Fibroblast of lung (primary cell): ENCODE data around the gene ANKRD18B. TPM values are rescaled to one million over a fixed set of nuclear protein-coding genes. Genes with fewer than 3 reads are reported as not detected.
"Not testable (repeated sequence)": the region's sequence is repeated elsewhere in the genome, so short reads cannot be mapped to it uniquely, and the experiment has no call there.

Source experiments
- DNase-seq, 2 donors: peaks; one replicate each; pipeline versions ENCODE4 v3.0.0 to v3.0.0-alpha.2; 2010; ENCODE audit warnings: low read depth in 2 of 2
- H2AFZ ChIP-seq: 2 replicates; pipeline ENCODE4 v1.5.1; 2012; ENCODE audit warnings: low read length, control low read depth, inconsistent platforms
- H3K27ac ChIP-seq: 2 replicates; pipeline ENCODE4 v1.5.1; 2011; ENCODE audit warnings: low read length, control low read depth; ENCODE audit not compliant: insufficient read depth
- H3K27me3 ChIP-seq: 2 replicates; pipeline ENCODE4 v1.5.1; 2011; ENCODE audit warnings: mild to moderate bottlenecking, low read length; ENCODE audit not compliant: control insufficient read depth, insufficient read depth
- H3K36me3 ChIP-seq: 2 replicates; pipeline ENCODE4 v1.5.1; 2011; ENCODE audit warnings: low read length; ENCODE audit not compliant: control insufficient read depth, insufficient read depth
- H3K4me1 ChIP-seq: 2 replicates; pipeline ENCODE4 v1.5.1; 2011; ENCODE audit warnings: low read length; ENCODE audit not compliant: control insufficient read depth, insufficient read depth; ENCODE audit errors: extremely low read depth
- H3K4me2 ChIP-seq: 2 replicates; pipeline ENCODE4 v1.5.1; 2011; ENCODE audit warnings: low read length, control low read depth; ENCODE audit not compliant: insufficient read depth; ENCODE audit errors: extremely low read depth
- H3K4me3 ChIP-seq, 4 experiments: fragments of 200-600 bp in 1 of 4; sonication (generic) in 1 of 4; replicated peaks in 1 of 4; 2 replicates each; pipeline ENCODE4 v1.5.1; 2011 to 2016; ENCODE audit warnings: low read length in 4 of 4, low read depth in 3 of 4, mild to moderate bottlenecking in 3 of 4, control low read depth in 2 of 4, inconsistent platforms in 1 of 4, mixed read lengths in 1 of 4; ENCODE audit not compliant: insufficient read depth in 1 of 4; ENCODE audit errors: control extremely low read depth in 1 of 4
- H3K79me2 ChIP-seq: 2 replicates; pipeline ENCODE4 v1.5.1; 2012; ENCODE audit warnings: mild to moderate bottlenecking, low read length, inconsistent platforms; ENCODE audit not compliant: control insufficient read depth, insufficient read depth
- H3K9ac ChIP-seq: 2 replicates; pipeline ENCODE4 v1.5.1; 2011; ENCODE audit warnings: mild to moderate bottlenecking, low read length, control low read depth; ENCODE audit not compliant: insufficient read depth
- H3K9me3 ChIP-seq: 2 replicates; pipeline ENCODE4 v1.5.1; 2012; ENCODE audit warnings: low read depth, low read length; ENCODE audit not compliant: control insufficient read depth, insufficient read depth
- H4K20me1 ChIP-seq: 2 replicates; pipeline ENCODE4 v1.5.1; 2011; ENCODE audit warnings: low read length; ENCODE audit not compliant: control insufficient read depth, insufficient read depth; ENCODE audit errors: extremely low read depth
- polyA plus RNA-seq, 2 donors: library from polyadenylated mRNA; depleted of rRNA in 1 of 2; stranded (reverse) in 1 of 2; unstranded in 1 of 2; fragments of >200 nt; gene quantifications; 2 replicates each; pipeline ENCODE4 v1.2.1, GENCODE V29; 2011 to 2012; ENCODE audit warnings: missing spikeins in 1 of 2
- total RNA-seq: library from RNA; depleted of rRNA; stranded (reverse); fragments of >200 nt; gene quantifications from 2 replicates; pipeline ENCODE4 v1.2.1, GENCODE V29; 2014

Gene ANKRD18B
- total and polyA plus RNA-seq, 2 donors (not counting 1 experiment from before 2014, with no cell fraction given), result 0.17 to 0.82 TPM

DNA sequence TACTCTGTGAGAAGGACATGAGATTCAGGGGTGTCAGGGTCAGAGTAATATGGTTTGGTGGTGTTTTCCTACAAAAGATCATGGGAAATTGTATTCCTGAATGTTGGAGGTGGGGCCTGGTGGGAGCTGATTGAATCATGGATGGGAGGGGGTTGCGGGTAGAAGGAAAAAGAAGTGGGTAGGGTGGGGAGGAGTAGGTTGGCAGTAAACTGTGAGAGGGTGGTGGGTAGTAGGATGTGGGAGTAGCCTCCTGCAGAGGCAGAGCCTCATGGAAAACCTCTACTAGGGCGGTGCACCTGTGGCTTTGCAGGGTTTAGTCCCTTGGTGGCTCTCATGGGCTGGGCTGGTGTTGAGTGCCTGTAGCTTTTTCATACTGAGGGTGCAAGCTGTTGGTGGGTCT, 66.8 kb downstream of the ANKRD18B start:
- not testable (repeated sequence) for H3K27ac ChIP-seq, H3K27me3 ChIP-seq, H3K9me3 ChIP-seq, H3K4me3 ChIP-seq, H3K79me2 ChIP-seq, DNase-seq, H2AFZ ChIP-seq, H4K20me1 ChIP-seq, H3K9ac ChIP-seq, H3K4me1 ChIP-seq, H3K4me2 ChIP-seq, H3K36me3 ChIP-seq

DNA sequence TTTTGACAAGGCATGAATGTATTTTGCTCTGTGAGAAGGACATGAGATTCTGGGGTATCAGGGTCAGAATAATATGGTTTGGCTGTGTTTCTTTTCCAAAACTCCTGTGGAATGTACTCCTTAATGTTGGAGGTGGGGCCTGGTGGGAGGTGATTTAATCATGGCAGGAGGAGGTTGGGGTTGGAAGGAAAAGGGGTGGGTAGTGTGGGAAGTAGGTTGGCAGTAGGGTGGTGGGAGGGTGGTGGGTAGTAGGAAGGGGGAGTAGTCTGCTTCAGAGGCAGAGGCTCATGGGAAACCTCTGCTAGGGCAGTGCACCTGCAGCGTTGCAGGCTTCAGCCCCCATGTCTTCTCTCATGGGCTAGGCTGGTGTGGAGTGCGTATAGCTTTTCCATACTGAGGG, 72.9 kb downstream of the ANKRD18B start:
- not testable (repeated sequence) for DNase-seq, H3K79me2 ChIP-seq, H3K4me3 ChIP-seq, H3K4me1 ChIP-seq, H3K9me3 ChIP-seq, H4K20me1 ChIP-seq, H3K4me2 ChIP-seq, H2AFZ ChIP-seq, H3K27ac ChIP-seq, H3K9ac ChIP-seq, H3K27me3 ChIP-seq, H3K36me3 ChIP-seq

DNA sequence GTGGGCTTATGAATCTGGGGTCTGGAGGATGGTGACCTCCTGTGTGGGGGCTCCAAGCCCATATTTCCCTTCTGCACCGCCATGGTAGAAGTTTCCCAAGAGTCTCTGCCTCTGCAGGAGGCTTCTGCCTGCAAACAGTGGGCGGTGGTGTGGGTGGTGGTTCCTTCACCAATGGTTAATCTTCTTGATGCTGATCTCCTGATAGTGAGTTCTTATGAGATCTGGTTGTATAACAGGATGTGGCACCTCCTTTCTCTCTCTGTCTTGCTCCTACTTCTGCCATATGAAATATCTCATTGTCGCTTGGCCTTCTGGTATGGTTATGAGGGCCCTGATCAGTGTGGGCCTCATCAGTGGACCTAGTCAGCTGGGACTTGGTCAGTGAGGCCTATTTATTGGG, 73.3 kb downstream of the ANKRD18B start:
- not testable (repeated sequence) for H3K79me2 ChIP-seq, H3K27me3 ChIP-seq

DNA sequence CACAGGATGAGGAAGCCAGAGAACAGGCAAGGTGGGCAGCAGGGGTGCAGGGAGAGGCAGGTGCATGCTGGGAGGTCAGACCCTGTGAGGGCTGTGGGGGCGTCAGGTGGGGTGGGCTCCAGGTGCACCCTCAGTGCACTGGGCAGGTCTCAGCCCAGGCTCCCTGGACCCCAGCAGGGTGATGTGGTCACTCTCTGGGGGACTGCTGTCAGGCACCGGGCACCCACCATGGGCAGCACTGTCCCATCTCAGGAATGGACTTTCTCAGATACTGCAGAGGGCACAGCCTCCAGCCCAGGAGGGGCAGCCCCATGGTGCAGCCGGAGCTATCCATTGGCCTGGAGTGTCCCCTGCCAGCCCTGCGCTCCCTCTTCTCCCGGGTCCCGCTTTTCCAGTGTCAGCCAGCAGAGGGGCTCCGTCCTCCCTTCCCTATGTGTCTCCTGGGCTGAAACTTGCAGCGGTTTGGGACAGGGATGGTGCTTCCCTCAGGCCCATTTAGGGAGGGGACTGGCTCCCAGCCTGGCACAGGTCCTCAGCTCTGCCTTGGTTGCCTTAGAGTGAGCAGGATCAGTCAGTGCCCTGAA, 74.8 kb downstream of the ANKRD18B start:
- not testable (repeated sequence) for H3K27ac ChIP-seq, H3K4me2 ChIP-seq, H3K36me3 ChIP-seq, H3K4me1 ChIP-seq, H3K9me3 ChIP-seq, H3K4me3 ChIP-seq, H3K9ac ChIP-seq, H3K79me2 ChIP-seq, H3K27me3 ChIP-seq, H2AFZ ChIP-seq, DNase-seq, H4K20me1 ChIP-seq

More for the DNA sequence above, 73.3 kb downstream of the ANKRD18B start:
- not testable (repeated sequence) for H4K20me1 ChIP-seq, H3K4me2 ChIP-seq, H2AFZ ChIP-seq, H3K4me1 ChIP-seq, H3K27ac ChIP-seq, DNase-seq, H3K9ac ChIP-seq, H3K36me3 ChIP-seq, H3K4me3 ChIP-seq, H3K9me3 ChIP-seq

DNA sequence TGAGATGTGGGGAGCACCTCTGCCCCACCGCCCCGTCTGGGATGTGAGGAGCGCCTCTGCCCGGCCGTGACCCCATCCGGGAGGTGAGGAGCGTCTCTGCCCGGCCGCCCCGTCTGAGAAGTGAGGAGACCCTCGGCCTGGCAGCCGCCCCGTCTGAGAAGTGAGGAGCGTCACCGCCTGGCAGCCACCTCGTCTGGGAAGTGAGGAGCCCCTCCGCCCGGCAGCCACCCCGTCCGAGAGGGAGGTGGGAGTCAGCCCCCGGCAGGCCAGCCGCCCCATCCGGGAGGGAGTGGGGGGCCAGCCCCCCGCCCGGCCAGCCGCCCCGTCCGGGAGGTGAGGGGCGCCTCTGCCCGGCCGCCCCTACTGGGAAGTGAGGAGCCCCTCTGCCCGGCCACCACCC, 76.9 kb downstream of the ANKRD18B start:
- not testable (repeated sequence) for H2AFZ ChIP-seq, H3K9me3 ChIP-seq, H3K4me1 ChIP-seq, H3K4me3 ChIP-seq, H3K27ac ChIP-seq, H3K79me2 ChIP-seq, H3K36me3 ChIP-seq, H3K9ac ChIP-seq, H4K20me1 ChIP-seq, H3K4me2 ChIP-seq, H3K27me3 ChIP-seq, DNase-seq
